HG03354 (cell line): Measurements from ENCODE around the gene OR2AG1.
"Not testable (repeated sequence)": the region's sequence is repeated elsewhere in the genome, so short reads cannot be mapped to it uniquely, and the experiment has no call there.

Source experiments
- ATAC-seq: cut with Tn5 transposase; IDR thresholded peaks from one replicate; pipeline ENCODE4 v1.9.1; 2021; ENCODE audit warnings: mild to moderate bottlenecking; ENCODE audit not compliant: unreplicated experiment, poor library complexity, severe bottlenecking

OR2AG1 gene

DNA sequence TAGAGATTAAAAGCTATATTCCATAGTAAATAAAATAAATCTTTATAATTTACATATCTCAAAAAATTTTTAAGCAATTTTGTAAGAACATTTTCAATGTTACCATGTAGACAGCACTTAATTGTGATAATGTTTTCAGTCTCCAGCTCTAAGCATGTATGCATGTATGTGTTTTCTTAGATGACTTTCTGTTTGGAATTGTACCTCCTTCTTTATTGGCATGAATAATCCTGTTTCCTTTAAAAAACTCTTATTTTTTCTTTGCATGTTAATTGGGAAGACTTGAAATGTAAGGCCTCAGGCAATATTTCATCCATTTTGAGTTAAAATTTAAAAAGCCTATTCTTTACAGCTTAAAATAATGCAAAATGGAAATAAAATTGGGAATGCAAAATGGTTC is 2.0 kb upstream of the OR2AG1 start:
- ATAC-seq = no peak

- no peak for ATAC-seq
Observed at GRCh38 chr11:6790546-6790945, 7.7 kb downstream of the OR2AG1 start.

DNA sequence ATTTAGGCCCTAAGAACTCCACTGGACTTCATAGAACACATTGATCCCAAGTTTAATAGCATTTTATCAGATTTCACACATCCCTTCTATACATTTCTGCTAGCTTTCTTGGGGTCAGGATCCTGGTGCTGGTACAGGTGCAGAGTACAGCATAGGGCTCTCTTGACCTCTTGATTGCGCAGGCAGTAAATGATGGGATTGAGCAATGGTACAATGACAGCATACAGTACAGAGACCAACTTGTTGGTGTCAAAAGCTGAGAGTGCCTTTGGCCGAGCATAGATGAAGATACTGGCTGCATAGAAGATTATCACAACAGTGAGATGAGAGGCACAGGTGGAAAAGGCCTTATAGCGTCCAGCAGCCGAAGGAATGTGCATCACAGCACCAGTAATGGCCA is 11.8 kb downstream of the OR2AG1 start:
- ATAC-seq = no peak

DNA sequence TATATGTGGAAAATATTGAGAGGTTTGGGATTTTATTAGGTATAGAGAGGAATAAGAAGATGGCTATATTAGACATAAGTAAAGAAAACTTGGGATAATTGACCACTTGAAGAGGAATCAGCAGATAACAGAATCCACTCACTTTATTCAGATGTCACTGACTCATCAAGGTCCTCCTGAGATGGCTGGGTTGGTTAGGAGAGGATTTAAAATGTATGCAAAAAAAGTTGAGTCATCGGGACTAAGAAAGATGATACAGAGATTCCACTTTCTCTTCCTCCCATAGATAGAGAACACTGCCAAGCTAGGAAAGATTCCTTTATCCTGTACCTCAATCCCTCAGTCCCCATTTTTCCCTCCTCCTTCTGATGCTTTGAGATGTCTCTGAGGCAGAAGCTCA is 16.6 kb downstream of the OR2AG1 start, which contains the start of gene OR6A2:
OR6A2 (minus strand) TSS at position 288 of the 400 bp plus-strand sequence. CDS start 3,981 bp downstream, outside the sequence.
- no peak for ATAC-seq

DNA sequence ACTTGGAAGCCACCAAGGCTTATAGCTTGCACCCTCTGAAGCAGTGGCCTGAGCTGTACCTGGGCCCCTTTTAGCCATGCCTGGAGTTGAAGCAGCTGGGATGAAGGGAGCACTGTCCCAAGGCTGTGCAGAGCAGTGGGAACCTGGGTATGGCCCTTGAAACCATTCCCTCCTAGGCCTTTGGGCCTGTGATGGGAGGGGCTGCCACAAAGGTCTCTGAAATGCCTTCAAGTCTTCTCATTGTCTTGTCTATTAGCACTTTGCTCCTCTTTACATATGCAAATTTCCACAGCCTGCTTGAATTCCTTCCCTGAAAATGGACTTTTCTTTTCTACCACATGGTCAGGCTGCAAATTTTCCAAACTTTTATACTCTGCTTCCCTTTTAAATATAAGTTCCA is 18.3 kb downstream of the OR2AG1 start:
- not testable (repeated sequence) for ATAC-seq

- ATAC-seq = peak; percentile 97
Observed at GRCh38 chr11:6812390-6813005, 29.7 kb downstream of the OR2AG1 start.

GRCh38 chr11:6813656-6814055 is 30.8 kb downstream of the OR2AG1 start:
- no peak for ATAC-seq

GRCh38 chr11:6817694-6818093 is 34.9 kb downstream of the OR2AG1 start:
- no peak for ATAC-seq

GRCh38 chr11:6818967-6819366 is 36.1 kb downstream of the OR2AG1 start:
- no peak for ATAC-seq

- no peak for ATAC-seq
Observed at GRCh38 chr11:6824136-6824823, 41.5 kb downstream of the OR2AG1 start.

GRCh38 chr11:6825231-6825744 is 42.5 kb downstream of the OR2AG1 start:
- no peak for ATAC-seq

DNA sequence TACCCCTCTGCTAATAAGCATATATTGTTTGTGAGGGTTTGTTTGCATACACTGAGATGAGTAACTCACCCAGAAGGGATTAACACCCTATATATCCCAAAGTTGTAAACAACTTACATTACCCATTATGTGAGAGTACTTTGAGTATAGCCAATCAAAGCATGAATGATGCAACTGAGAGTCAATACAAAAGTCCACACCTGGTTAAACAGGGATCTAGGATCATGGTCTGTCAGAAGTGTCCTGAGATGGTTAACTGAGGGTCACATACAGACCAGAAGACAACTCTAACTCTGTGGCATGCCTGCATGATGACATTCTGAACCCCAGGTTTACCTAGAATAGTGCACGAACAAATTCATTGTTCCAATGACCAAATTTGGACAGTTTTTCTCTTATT is 45.3 kb downstream of the OR2AG1 start:
- ATAC-seq = no peak

DNA sequence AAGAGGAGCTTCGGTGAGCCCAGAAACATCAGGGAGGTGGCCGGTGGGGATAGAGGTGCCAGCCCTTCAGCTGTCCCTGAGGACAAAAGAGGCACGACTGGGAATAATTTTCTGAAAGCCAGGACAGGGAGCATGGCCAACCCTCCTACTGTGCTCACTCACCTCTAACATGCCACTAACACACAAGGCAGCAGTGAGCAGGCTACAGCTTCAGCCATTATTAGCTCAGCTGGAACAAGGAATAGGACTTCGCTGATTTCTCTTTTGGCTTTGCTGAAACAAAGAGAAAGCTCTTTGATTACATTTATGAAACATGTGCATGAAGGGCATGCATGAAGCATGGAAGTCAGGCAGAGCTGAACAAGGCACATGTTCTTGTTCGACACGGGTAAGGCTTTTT is 50.5 kb downstream of the OR2AG1 start:
- no peak for ATAC-seq

DNA sequence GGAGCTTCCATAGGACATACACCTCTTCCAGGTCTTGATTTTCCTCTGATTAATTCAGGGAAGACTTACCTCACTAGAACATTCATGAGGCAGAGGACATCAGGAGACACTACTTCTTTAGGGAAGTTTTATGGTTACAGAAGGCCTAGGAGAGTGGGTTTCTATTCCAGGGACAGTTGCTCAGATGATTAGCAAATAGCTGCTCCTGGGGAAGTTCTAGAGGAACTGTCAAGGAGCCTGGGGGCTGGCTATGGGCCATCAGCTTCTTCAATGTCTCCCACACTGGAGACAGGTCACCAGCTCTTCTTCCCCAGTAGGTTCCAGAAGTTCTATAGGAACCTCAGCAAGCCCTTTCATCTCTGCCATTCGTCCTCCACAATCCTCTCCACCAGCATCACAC is 51.2 kb downstream of the OR2AG1 start:
- ATAC-seq = no peak
